DND-41 (cell line): Measurements from ENCODE around the gene TINAGL1.

Experiments used
- ATAC-seq: fragments of 200-7000 bp; cut with Tn5 transposase; 3 replicates; pipeline ENCODE4 v1.9.1; 2021; ENCODE audit warnings: low read depth; ENCODE audit not compliant: insufficient read depth
- DNase-seq: peaks from one replicate; pipeline ENCODE4 v3.0.0-alpha.2; 2020
- H2AFZ ChIP-seq: 2 replicates; pipeline ENCODE4 v1.6.0; 2012; ENCODE audit warnings: low read depth, low read length
- H3K27ac ChIP-seq: 2 replicates; pipeline ENCODE4 v1.5.1; 2012; ENCODE audit warnings: low read length, inconsistent platforms
- H3K27me3 ChIP-seq: fragments of 200-600 bp; sonication (generic); 2 replicates; pipeline ENCODE4 v1.6.0; 2012; ENCODE audit warnings: low read length, mild to moderate bottlenecking, inconsistent platforms; ENCODE audit not compliant: insufficient read depth, poor library complexity
- H3K36me3 ChIP-seq: 2 replicates; pipeline ENCODE4 v1.5.1; 2012; ENCODE audit warnings: low read length, inconsistent platforms; ENCODE audit not compliant: insufficient read depth
- H3K4me1 ChIP-seq: 2 replicates; pipeline ENCODE4 v1.5.1; 2012; ENCODE audit warnings: mild to moderate bottlenecking, low read length; ENCODE audit not compliant: insufficient read depth
- H3K4me2 ChIP-seq: 2 replicates; pipeline ENCODE4 v1.6.0; 2012; ENCODE audit warnings: mild to moderate bottlenecking, moderate library complexity, low read length, inconsistent platforms; ENCODE audit not compliant: insufficient read depth
- H3K4me3 ChIP-seq, 2 experiments: fragments of 200-600 bp in 1 of 2; shearing (Covaris generic) in 1 of 2; 2 replicates each; pipeline ENCODE4 v1.5.1; 2012 to 2016; ENCODE audit warnings: inconsistent platforms in 2 of 2, low read length in 2 of 2, mild to moderate bottlenecking in 2 of 2, low read depth in 1 of 2, moderate library complexity in 1 of 2
- H3K79me2 ChIP-seq: 2 replicates; pipeline ENCODE4 v1.6.0; 2012; ENCODE audit warnings: low read length, inconsistent platforms; ENCODE audit not compliant: insufficient read depth
- H3K9ac ChIP-seq: 2 replicates; pipeline ENCODE4 v1.6.0; 2012; ENCODE audit warnings: low read depth, mild to moderate bottlenecking, inconsistent platforms, low read length, moderate library complexity
- H3K9me3 ChIP-seq: 2 replicates; pipeline ENCODE4 v1.5.1; 2012; ENCODE audit warnings: low read length, moderate library complexity, mild to moderate bottlenecking, inconsistent platforms; ENCODE audit not compliant: insufficient read depth, severe bottlenecking
- H4K20me1 ChIP-seq: 2 replicates; pipeline ENCODE4 v1.6.0; 2012; ENCODE audit warnings: low read length; ENCODE audit not compliant: insufficient read depth
- EZH2 ChIP-seq: IDR thresholded peaks from 3 replicates; pipeline ENCODE4 v1.6.1; 2012; ENCODE audit warnings: borderline replicate concordance, low read depth, mild to moderate bottlenecking, moderate library complexity, low read length, inconsistent platforms; ENCODE audit not compliant: severe bottlenecking
- TF ChIP-seq, protein P1 (sequence below): IDR thresholded peaks from 2 replicates; pipeline ENCODE4 v1.5.1; 2012; ENCODE audit warnings: borderline replicate concordance, low read length, moderate library complexity, mild to moderate bottlenecking; ENCODE audit not compliant: poor library complexity, severe bottlenecking; ENCODE audit errors: extremely low read depth

TINAGL1 gene

DNA sequence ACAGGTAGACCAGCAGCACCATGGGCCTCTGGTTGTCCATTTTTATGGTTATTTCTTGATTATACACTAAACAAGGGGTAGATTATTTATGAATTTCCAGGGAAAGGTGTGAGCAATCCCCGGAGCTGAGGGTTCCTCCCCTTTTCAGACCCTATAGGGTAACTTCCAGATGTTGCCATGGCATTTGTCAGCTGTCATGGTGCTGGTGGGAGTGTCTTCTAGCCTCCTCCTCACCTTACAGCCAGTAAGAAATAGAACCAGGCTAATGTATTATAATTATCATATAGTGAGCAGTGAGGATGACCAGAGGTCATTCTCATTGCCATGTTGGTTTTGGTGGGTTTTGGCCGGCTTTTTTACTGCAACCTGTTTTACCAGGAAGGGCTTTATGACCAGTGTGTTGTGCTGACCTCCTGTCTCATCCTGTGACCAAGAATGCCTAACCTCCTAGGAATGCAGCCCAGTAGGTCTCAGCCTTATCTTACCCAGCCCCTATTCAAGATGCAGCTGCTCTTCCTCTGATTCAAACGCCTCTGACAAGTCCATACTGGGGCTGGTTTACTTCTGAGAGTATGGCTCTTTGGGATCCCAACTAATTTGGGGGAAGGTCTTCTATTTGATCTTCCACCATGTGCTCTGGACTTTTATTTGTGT is 13.5 kb upstream of the TINAGL1 start:
- H4K20me1 ChIP-seq, result no peaks in the 10 kb centered on the region
- no peak overlapping the region for H3K4me3 ChIP-seq

DNA sequence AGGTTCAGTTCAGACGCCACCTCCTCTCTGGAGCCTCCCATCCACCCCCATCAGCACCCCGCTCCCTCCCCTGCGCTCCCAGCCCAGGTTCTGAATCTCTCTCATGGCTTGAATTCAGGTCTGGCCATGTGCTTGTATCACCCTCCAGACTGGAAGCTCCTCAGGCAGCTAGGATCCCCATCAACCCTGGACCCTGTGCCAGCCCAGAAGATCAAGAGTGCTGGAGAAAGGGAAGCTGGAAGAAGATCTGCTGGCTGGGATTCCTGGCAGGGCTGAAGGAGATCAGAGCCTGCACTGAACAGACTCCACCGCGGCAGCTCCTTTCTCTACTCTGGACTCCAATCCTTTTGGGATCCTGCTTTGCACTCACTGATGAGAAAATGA is 11.7 kb upstream of the TINAGL1 start:
- H3K4me2 ChIP-seq, result no peak overlapping the region
- no peaks in the 10 kb centered on the region for H3K27me3 ChIP-seq
- DNase-seq (no peak), ATAC-seq (no peak)
- no peaks in the 10 kb centered on the region for H3K4me1 ChIP-seq
- H3K27ac ChIP-seq, result no peak overlapping the region
- H2AFZ ChIP-seq, result no peak overlapping the region
- no peak overlapping the region for H3K9ac ChIP-seq
- H3K79me2 ChIP-seq, result no peaks in the 10 kb centered on the region
- TF ChIP-seq, protein P1, sequence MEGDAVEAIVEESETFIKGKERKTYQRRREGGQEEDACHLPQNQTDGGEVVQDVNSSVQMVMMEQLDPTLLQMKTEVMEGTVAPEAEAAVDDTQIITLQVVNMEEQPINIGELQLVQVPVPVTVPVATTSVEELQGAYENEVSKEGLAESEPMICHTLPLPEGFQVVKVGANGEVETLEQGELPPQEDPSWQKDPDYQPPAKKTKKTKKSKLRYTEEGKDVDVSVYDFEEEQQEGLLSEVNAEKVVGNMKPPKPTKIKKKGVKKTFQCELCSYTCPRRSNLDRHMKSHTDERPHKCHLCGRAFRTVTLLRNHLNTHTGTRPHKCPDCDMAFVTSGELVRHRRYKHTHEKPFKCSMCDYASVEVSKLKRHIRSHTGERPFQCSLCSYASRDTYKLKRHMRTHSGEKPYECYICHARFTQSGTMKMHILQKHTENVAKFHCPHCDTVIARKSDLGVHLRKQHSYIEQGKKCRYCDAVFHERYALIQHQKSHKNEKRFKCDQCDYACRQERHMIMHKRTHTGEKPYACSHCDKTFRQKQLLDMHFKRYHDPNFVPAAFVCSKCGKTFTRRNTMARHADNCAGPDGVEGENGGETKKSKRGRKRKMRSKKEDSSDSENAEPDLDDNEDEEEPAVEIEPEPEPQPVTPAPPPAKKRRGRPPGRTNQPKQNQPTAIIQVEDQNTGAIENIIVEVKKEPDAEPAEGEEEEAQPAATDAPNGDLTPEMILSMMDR, result no peak
- no peak for TF ChIP-seq EZH2
- H3K9me3 ChIP-seq, result no peaks in the 10 kb centered on the region
- no peaks in the 10 kb centered on the region for H3K36me3 ChIP-seq
- no peak overlapping the region for H3K4me3 ChIP-seq
- no peaks in the 10 kb centered on the region for H4K20me1 ChIP-seq

More for the DNA sequence above, 13.5 kb upstream of the TINAGL1 start:
- Histone ChIP-seq H3K27ac (no peak overlapping the region), H3K9me3 (no peaks in the 10 kb centered on the region), H3K36me3 (no peaks in the 10 kb centered on the region), H3K9ac (no peak overlapping the region), H3K27me3 (no peaks in the 10 kb centered on the region), H2AFZ (no peak overlapping the region), H3K4me1 (no peaks in the 10 kb centered on the region), H3K79me2 (no peaks in the 10 kb centered on the region), H3K4me2 (no peak overlapping the region)
- ATAC-seq, result no peak
- no peak for TF ChIP-seq EZH2
- TF ChIP-seq, protein P1, result no peak
- no peak for DNase-seq

DNA sequence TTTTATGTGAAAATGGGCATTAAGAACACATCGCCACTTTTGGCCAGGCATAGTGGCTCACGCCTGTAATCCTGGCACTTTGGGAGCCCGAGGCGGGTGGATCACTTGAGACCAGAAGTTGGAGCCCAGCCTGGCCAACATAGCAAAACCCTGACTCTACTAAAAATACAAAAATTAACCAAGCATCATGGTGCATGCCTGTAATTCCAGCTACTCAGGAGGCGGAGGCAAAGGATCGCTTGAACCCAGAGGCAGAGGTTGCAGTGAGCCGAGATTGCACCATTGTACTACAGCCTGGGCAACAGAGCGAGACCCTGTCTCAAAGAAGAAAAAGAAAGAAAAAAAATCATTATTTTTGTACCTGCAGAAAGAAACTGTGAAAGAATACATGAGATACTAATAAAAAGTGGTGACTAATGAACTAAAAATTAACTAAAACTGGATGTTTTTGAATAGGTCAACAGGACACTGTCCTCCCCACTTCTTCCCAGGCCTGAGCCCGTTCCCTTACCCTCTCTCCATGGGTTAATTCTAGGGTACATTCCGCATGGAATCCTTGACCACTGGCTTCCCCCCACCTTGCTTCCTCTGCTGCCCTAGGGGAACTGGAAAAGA is 8.3 kb upstream of the TINAGL1 start:
- no peaks in the 10 kb centered on the region for H3K27me3 ChIP-seq
- H2AFZ ChIP-seq, result no peak overlapping the region
- no peaks in the 10 kb centered on the region for H4K20me1 ChIP-seq
- ATAC-seq, result no peak
- DNase-seq, result no peak
- no peaks in the 10 kb centered on the region for H3K9me3 ChIP-seq
- H3K27ac ChIP-seq, result no peak overlapping the region
- H3K79me2 ChIP-seq, result no peaks in the 10 kb centered on the region
- H3K4me1 ChIP-seq, result no peaks in the 10 kb centered on the region
- no peak overlapping the region for H3K9ac ChIP-seq
- H3K4me3 ChIP-seq, result no peak overlapping the region
- H3K36me3 ChIP-seq, result no peaks in the 10 kb centered on the region
- H3K4me2 ChIP-seq, result no peak overlapping the region
- TF ChIP-seq, protein P1, result no peak
- TF ChIP-seq EZH2, result no peak
